HG02852 (cell line): ENCODE data around the gene THAP5.

Source experiments
- ATAC-seq: cut with Tn5 transposase; IDR thresholded peaks from one replicate; pipeline ENCODE4 v1.9.1; 2021; ENCODE audit warnings: mild to moderate bottlenecking, moderate library complexity; ENCODE audit not compliant: unreplicated experiment

THAP5 gene

DNA sequence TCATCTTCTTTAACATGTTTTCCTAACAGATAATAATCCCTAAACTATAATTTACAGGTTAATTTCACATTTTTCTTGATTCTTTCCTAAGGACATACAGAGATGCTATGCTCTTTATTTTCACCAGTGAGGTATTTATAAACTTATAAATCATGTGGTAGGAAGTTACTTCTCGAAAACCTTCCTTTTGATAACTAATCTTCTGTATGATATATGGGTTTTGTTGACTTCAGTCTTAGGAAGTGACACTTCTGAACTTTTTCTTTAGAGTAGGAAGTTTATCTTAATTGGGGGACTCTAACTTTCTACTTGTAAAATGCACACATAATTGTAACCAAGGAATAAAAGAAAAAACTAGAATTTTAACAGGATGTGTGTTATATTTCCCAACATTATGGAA, 33.8 kb downstream of the THAP5 start:
- ATAC-seq: no peak

DNA sequence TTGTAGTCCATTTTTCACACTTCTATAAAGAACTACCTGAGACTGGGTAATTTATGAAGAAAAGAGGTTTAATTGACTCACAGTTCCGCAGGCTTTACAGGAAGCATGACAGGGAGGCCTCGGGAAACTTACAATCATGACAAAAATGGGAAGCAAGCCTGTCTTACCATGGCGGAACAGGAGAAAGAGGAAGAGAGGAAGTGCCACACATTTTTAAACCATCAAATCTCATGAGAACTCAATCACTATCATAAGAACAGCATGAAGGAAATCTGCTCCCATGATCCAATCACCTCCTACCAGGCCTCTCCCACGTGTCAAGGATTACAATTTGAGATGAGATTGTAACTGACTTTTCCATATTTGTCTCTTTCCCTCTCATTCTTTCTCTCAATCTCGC, 34.2 kb downstream of the THAP5 start:
- no peak for ATAC-seq

DNA sequence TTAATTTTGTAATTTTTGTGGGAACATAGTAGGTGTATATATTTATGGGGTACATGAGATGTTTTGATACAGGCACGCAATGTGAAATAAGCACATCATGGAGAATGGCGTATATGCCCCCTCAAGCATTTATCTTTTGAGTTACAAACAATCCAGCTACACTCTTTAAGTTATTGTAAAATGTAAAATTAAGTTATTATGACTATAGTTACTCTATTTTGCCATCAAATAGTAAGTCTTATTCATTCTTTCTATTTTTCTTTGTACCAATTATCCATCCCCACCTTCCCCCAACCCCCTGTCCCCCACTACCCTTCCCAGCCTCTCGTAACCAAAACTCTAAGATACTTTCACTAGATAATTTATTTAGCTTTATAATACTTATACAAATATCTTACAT, 35.8 kb downstream of the THAP5 start:
- no peak for ATAC-seq

DNA sequence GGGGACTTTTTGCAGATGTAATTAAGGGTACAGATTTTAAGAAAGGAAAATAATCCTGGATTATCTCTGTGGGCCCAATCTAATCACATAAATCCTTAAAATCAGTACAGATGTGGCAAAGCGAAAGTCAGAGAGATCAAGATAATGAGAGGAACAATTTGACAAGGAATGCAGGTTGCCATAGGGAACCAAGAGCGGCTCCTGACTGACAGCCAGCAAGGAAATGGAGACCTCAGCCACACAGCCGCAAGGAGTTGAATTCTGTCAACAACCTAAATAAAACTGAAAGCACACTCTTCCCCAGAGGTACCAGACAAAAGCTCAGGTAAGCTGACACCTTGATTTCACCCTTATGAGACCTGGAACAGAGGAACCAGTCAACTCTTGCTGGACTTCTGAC, 40.2 kb downstream of the THAP5 start:
- no peak for ATAC-seq

DNA sequence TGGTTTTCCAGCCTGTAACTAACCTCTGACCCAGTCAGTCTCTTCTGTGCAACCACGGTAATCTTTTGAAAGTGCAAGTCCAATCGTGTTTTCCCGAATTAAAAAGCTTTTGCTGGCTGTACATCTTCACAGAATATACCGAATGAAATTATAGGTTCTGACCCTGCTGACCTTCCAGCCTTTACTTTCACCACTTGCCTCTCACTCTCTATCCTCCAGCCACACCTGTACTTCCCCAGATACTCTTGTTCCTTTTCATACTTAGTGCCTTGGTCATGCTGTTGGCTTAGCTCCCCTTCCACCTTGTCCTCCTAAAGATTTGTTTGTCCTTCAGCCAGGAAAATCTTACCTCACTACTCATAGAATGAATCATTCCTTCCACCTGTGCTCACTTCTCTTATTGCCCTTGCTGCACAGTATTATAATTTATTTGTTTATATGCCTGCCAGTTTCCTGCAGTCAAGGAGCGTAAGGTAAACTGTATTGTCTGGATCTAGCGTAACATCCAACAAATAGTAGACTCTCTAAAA, 41.3 kb downstream of the THAP5 start:
- no peak for ATAC-seq

DNA sequence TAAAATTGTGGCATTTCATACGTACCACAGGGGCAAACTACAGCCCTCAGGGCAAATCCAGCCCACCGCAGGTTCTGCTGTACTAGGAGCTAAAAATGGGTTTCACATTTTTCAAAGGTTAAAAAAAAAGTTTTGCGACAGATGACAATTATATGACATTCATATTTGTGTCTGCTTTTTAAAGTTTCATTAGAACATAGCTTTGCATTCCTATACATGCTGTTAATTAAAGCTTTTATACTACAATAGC, 42.8 kb downstream of the THAP5 start:
- no peak for ATAC-seq

DNA sequence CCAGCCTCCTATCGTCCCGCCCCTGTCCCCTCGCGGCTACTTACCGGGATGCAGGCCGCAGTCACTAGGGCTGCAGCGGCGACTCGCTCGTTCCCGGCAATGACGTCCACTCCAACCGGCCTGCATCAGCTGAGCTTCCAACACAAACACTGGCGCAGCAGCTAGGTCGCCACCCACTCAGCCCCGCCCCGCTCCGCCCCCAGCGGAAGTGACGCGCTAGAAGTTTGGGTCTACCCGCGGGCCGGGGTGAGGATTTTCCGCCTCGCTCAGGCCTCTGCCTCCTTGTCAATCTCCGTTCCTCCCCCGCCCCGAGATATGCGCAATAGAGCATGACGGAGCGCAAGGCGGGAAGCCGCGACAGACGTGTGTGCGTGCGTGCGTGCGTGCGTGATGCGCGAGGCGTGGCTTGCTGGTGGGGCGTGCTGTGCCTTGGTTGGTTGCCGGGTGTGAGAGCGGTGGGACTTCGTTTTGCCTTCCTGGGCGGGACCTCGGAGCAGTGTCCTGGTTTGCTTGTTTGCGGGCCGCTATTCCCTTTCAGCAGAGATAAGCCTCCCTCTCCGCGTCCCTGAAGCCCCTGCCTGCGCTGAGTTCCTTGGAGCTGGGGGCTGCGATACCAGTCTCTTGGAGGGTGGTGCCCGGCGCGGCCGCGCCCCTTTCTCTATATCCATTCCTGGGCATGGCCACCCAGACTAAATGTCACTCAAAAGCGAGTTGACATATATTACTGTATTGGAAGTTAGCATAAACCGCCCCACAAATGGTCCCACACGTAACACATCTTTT, 43.3 kb downstream of the THAP5 start, which contains the start of gene PNPLA8:
PNPLA8 (minus strand) TSS at position 151 of the 783 bp plus-strand sequence. CDS start 10,644 bp downstream, outside the sequence.
- peak; percentile 93 for ATAC-seq

DNA sequence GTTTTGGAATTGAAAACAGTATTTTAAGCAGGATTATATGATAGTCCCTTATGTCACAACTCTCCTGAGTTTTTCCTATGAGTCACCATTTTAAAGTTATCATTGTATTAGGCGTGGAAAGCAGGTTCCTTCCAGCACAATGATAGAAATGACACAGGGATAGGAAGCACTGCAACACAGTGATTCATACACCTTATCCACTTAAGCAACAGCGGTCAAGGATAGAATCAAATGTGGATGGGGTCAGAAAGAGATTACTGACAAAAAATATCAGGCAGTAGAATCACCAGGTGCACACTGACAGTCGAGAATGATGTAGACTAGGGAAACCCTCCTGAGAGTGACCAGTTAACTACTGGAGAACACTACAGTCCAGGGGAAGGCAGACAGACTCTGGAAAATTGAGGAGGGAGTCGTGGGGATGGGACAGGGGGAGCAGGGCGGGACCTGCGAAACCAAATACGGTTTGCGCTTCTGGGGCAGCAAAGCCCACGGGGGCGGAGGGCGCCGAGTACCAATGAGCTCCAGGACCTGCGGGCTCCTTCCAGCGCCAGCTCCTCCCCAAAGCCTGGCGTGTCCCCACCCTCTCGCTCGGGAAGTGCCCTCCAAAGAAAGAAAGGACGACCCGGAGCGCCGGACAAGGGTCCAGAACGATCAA, 44.0 kb downstream of the THAP5 start:
- ATAC-seq: peak; percentile 51

DNA sequence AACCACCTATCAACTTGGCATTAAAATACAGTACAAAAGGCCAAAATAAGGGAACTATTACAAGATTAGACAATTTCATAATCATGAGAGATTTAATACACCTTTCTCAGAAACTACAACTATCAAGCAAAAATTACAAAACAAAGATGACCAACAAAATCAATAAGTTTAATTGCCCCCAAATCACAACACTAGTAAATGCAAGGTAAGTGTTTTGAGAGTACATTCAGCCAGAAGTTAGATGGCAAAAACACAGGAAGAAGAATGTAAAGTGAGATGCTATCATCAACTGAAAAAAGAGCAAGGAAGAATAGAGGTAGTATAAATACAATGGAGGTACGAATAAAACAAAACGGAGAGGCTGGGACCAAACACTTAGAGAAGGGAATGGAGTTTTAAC, 46.7 kb downstream of the THAP5 start:
- ATAC-seq: no peak

DNA sequence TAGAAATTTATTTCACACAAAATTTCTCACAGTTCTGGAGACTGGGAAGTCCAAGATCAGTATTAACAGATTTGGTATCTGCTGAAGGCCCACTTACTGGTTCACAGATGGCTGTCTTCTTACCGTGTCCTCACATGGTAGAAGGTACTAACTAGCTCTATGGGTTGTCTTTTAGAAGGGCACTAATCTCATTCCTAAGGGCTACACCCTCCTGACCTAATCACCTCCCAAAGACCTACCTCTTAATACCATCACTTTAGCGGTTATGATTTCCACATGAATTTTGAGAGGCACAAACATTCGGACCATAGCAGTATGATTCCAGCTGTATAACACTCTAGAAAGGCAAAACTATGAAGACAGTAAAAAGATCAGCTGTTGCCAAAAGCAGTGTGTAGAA, 51.6 kb downstream of the THAP5 start:
- ATAC-seq: no peak

DNA sequence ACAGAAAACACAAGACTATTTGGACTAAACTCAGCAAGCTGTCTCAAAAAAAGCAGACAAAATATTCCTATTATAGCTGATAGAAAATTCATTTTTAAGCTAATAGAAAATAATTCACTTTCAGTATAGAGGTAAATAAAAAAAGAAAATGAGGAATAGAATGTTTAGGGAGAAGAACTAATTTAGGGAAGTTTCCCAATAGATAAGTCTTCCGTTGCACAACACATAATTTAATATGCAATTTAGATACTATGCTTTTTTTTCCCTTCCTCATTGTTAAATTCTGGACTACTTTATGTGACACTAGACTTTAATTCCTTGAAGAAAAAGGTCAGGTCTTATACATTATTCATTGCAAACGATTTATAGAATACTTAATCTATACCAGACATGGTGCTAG, 53.9 kb downstream of the THAP5 start:
- no peak for ATAC-seq

DNA sequence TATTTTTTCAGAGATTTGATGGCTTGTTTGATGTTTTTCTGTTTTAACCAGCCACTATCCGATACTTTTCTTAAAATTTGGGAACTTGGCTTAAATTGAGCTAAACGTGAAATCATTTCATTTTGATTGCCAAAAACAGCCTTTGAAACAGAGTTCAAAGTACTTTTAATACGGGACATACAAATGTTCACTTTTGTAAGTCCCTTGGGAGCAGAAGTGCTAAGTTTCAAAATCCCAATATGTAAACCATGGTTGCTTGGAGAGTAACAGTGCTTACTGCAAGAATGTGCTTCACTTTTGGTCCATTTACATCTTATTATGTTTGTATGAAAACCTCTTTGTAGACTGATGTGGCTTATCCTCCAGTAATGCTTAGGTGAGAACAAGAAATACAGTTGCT, 54.5 kb downstream of the THAP5 start:
- no peak for ATAC-seq
